ENCODE measurements around the gene ARID3A. TPM values are rescaled to one million over a fixed set of nuclear protein-coding genes. Genes with fewer than 3 reads are reported as not detected.
A peak's percentile ranks its signal among the peaks of the same experiment; 100 is the strongest.

ARID3A gene
- total and polyA plus RNA-seq, 2 of the 13 experiments (the other 11 are each of a cell fraction or from before 2014, with no cell fraction given), result 71.3 to 77.9 TPM

DNA sequence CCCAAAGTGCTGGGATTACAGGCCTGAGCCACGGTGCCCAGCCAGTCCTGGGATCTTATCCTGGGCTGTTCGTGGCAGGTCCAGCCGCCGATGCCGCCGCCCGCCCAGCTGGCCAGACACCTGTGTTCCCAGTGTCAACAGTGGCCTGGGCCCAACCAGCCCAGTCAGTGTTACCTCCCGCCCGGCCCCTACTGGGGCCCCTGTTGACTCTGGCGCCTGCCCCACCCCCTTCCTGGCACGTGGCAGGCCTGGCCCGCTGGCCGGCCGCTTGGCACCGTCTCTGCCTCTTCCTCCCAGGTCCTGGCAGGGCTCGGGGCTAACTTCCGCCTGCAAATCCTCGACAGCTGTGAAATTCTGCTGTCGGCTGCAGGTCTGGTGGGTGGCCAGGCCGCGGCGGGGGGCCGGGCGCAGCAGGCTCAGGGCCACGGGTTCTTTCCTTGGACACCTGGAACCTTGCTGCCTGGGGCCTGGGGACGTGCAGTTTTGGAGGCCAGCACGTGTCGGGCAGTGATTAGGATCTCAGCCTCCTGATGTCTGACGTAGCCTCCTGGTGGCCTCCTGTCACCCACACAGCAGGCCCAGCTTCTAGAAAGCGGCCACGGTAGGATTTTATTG, 9.1 kb downstream of the ARID3A start (continued):
- TF ChIP-seq SOX13 (IDR thresholded peaks at IDR 0.05) (no peak; the same call in 1 of the 2 replicates), SOX13 (CRISPR knock-in tag; conservative IDR thresholded peaks at IDR 0.05 in 1 of 2, IDR thresholded peaks at IDR 0.05 in 1 of 2) (peak in 1 of 2 experiments; percentile 85; a peak in 2 of 4 replicates), NFE2L1 (CRISPR knock-in tag; IDR thresholded peaks at IDR 0.05; ENCODE audit: borderline replicate concordance) (no peak), NPAS2 (CRISPR knock-in tag; IDR thresholded peaks at IDR 0.05; ENCODE audit: borderline replicate concordance) (peak; percentile 82; the same call in 1 of the 2 replicates), TBX2 (CRISPR knock-in tag; IDR thresholded peaks at IDR 0.05; ENCODE audit: borderline replicate concordance) (peak; percentile 99), ZC3H4 (CRISPR knock-in tag; IDR thresholded peaks at IDR 0.05; ENCODE audit: borderline replicate concordance) (0 out of 2 replicates have a peak, but pooled peaks have one; percentile 22), MBD4 (IDR thresholded peaks at IDR 0.05; ENCODE audit: borderline replicate concordance, low read length) (no peak), CREBL2 (CRISPR knock-in tag; IDR thresholded peaks at IDR 0.05; ENCODE audit: borderline replicate concordance) (peak; percentile 54; the same call in 1 of the 2 replicates), ZNF501 (CRISPR knock-in tag; IDR thresholded peaks at IDR 0.05) (peak; percentile 96), XRCC5 (optimal IDR thresholded peaks at IDR 0.05; ENCODE audit: low read length) (no peak), PAWR (CRISPR knock-in tag; IDR thresholded peaks at IDR 0.05; ENCODE audit: borderline replicate concordance) (0 out of 2 replicates have a peak, but pooled peaks have one; percentile 70), ZIK1 (CRISPR knock-in tag; IDR thresholded peaks at IDR 0.05; ENCODE audit: borderline replicate concordance, low read depth) (0 out of 2 replicates have a peak, but pooled peaks have one; percentile 30), ZNF343 (CRISPR knock-in tag; IDR thresholded peaks at IDR 0.05) (0 out of 2 replicates have a peak, but pooled peaks have one; percentile 58), ELF3 (CRISPR knock-in tag; IDR thresholded peaks at IDR 0.05) (peak; percentile 94), KDM5B (CRISPR knock-in tag; IDR thresholded peaks at IDR 0.05; ENCODE audit: borderline replicate concordance) (peak; percentile 88; the same call in 1 of the 2 replicates), REPIN1 (CRISPR knock-in tag; IDR thresholded peaks at IDR 0.05; ENCODE audit: borderline replicate concordance, low read depth) (peak; percentile 60; the same call in 1 of the 2 replicates), ZNF781 (CRISPR knock-in tag; IDR thresholded peaks at IDR 0.05; ENCODE audit: borderline replicate concordance, not compliant biosample characterization) (peak; percentile 81), NONO (IDR thresholded peaks at IDR 0.05) (no peak), NONO (CRISPR knock-in tag; conservative IDR thresholded peaks at IDR 0.05) (peak; percentile 86), CBFB (CRISPR knock-in tag; IDR thresholded peaks at IDR 0.05) (peak; percentile 92), HMG20B (CRISPR knock-in tag; conservative IDR thresholded peaks at IDR 0.05) (peak; percentile 86), SMYD3 (CRISPR knock-in tag; IDR thresholded peaks at IDR 0.05) (peak; percentile 91; the same call in 1 of the 2 replicates), AKAP8 (CRISPR knock-in tag; IDR thresholded peaks at IDR 0.05) (peak; percentile 95)
- TF ChIP-seq, protein P1, sequence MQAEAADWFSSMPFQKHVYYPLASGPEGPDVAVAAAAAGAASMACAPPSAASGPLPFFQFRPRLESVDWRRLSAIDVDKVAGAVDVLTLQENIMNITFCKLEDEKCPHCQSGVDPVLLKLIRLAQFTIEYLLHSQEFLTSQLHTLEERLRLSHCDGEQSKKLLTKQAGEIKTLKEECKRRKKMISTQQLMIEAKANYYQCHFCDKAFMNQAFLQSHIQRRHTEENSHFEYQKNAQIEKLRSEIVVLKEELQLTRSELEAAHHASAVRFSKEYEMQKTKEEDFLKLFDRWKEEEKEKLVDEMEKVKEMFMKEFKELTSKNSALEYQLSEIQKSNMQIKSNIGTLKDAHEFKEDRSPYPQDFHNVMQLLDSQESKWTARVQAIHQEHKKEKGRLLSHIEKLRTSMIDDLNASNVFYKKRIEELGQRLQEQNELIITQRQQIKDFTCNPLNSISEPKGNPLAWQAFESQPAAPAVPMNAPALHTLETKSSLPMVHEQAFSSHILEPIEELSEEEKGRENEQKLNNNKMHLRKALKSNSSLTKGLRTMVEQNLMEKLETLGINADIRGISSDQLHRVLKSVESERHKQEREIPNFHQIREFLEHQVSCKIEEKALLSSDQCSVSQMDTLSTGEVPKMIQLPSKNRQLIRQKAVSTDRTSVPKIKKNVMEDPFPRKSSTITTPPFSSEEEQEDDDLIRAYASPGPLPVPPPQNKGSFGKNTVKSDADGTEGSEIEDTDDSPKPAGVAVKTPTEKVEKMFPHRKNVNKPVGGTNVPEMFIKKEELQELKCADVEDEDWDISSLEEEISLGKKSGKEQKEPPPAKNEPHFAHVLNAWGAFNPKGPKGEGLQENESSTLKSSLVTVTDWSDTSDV (CRISPR knock-in tag; IDR thresholded peaks at IDR 0.05), result no peak
- TF ChIP-seq, protein P2, sequence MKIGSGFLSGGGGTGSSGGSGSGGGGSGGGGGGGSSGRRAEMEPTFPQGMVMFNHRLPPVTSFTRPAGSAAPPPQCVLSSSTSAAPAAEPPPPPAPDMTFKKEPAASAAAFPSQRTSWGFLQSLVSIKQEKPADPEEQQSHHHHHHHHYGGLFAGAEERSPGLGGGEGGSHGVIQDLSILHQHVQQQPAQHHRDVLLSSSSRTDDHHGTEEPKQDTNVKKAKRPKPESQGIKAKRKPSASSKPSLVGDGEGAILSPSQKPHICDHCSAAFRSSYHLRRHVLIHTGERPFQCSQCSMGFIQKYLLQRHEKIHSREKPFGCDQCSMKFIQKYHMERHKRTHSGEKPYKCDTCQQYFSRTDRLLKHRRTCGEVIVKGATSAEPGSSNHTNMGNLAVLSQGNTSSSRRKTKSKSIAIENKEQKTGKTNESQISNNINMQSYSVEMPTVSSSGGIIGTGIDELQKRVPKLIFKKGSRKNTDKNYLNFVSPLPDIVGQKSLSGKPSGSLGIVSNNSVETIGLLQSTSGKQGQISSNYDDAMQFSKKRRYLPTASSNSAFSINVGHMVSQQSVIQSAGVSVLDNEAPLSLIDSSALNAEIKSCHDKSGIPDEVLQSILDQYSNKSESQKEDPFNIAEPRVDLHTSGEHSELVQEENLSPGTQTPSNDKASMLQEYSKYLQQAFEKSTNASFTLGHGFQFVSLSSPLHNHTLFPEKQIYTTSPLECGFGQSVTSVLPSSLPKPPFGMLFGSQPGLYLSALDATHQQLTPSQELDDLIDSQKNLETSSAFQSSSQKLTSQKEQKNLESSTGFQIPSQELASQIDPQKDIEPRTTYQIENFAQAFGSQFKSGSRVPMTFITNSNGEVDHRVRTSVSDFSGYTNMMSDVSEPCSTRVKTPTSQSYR (CRISPR knock-in tag; IDR thresholded peaks at IDR 0.05; ENCODE audit: borderline replicate concordance), result peak; percentile 96

Measured in HepG2 (cell line).